HL-60 (cell line): ENCODE results near the gene COG4.

Experiments
- DNase-seq, 2 experiments: peaks; one replicate each; pipeline ENCODE4 v3.0.0-alpha.2; 2010 to 2020; ENCODE audit warnings: low read depth in 1 of 2, low spot score in 1 of 2
- H3K27ac ChIP-seq: fragments of 250-450 bp; sonication (Bioruptor Pico); replicated peaks from 2 replicates; pipeline ENCODE4 v1.5.1; 2020; ENCODE audit warnings: mild to moderate bottlenecking, moderate library complexity
- H3K27me3 ChIP-seq: fragments of 250-450 bp; sonication (Bioruptor Pico); 2 replicates; pipeline ENCODE4 v1.5.1; 2021; ENCODE audit warnings: mild to moderate bottlenecking, moderate library complexity; ENCODE audit not compliant: insufficient read depth, poor library complexity, severe bottlenecking
- H3K4me3 ChIP-seq: replicated peaks from 2 replicates; pipeline ENCODE4 v1.5.1; 2011; ENCODE audit warnings: mild to moderate bottlenecking, control low read depth, low read length; ENCODE audit not compliant: insufficient read depth
- CTCF ChIP-seq: IDR thresholded peaks from one replicate; pipeline ENCODE4 v1.5.1; 2011; ENCODE audit warnings: low read length, control low read depth, inconsistent platforms; ENCODE audit not compliant: insufficient read depth
- GABPA ChIP-seq: IDR thresholded peaks from 2 replicates; pipeline ENCODE4 v1.6.1; 2012; ENCODE audit warnings: low read depth
- POLR2AphosphoS5 ChIP-seq: IDR thresholded peaks from 2 replicates; pipeline ENCODE4 v1.6.1; 2012; ENCODE audit warnings: low read depth
- SPI1 ChIP-seq: IDR thresholded peaks from 2 replicates; pipeline ENCODE4 v1.6.1; 2012; ENCODE audit warnings: low read depth, mild to moderate bottlenecking, borderline replicate concordance
- TF ChIP-seq, protein P1 (sequence below): IDR thresholded peaks from 2 replicates; pipeline ENCODE4 v1.6.1; 2012; ENCODE audit warnings: low read depth; ENCODE audit not compliant: insufficient replicate concordance

COG4 gene

DNA sequence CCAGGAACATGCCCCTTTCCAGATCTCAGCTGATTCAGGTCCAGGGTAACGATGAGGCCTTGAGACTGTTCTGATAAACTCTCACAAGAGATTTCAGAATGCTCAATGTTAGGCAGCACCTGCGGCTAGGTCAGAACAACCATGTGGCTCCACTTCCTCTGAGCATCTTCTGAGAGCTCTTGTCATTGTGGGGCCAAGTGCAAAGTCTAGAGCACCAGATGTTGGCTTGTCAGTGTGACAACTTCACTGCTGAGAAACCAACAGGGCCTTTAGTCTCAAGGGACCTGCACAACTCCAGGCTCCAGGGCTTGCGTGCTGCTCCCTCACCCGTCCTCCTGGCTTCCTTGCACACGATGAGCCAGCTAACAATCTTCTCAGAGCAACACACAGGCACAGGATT is 39.9 kb downstream of the COG4 start:
- Histone ChIP-seq H3K27ac (no peak overlapping the region), H3K27me3 (no peaks in the 10 kb centered on the region), H3K4me3 (no peak overlapping the region)
- DNase-seq = no peak
- TF ChIP-seq POLR2AphosphoS5 = no peak
- no peak for TF ChIP-seq SPI1
- TF ChIP-seq, protein P1, sequence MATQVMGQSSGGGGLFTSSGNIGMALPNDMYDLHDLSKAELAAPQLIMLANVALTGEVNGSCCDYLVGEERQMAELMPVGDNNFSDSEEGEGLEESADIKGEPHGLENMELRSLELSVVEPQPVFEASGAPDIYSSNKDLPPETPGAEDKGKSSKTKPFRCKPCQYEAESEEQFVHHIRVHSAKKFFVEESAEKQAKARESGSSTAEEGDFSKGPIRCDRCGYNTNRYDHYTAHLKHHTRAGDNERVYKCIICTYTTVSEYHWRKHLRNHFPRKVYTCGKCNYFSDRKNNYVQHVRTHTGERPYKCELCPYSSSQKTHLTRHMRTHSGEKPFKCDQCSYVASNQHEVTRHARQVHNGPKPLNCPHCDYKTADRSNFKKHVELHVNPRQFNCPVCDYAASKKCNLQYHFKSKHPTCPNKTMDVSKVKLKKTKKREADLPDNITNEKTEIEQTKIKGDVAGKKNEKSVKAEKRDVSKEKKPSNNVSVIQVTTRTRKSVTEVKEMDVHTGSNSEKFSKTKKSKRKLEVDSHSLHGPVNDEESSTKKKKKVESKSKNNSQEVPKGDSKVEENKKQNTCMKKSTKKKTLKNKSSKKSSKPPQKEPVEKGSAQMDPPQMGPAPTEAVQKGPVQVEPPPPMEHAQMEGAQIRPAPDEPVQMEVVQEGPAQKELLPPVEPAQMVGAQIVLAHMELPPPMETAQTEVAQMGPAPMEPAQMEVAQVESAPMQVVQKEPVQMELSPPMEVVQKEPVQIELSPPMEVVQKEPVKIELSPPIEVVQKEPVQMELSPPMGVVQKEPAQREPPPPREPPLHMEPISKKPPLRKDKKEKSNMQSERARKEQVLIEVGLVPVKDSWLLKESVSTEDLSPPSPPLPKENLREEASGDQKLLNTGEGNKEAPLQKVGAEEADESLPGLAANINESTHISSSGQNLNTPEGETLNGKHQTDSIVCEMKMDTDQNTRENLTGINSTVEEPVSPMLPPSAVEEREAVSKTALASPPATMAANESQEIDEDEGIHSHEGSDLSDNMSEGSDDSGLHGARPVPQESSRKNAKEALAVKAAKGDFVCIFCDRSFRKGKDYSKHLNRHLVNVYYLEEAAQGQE = no peak
- no peak for TF ChIP-seq GABPA
- no peak for TF ChIP-seq CTCF

- H3K4me3 ChIP-seq = no peak overlapping the region
- DNase-seq = no peak
- no peak overlapping the region for H3K27ac ChIP-seq
- no peaks in the 10 kb centered on the region for H3K27me3 ChIP-seq
- TF ChIP-seq CTCF = no peak
- TF ChIP-seq SPI1 = no peak
- TF ChIP-seq, protein P1 = no peak
- no peak for TF ChIP-seq POLR2AphosphoS5
- TF ChIP-seq GABPA = no peak
Observed at GRCh38 chr16:70482624-70483023, 40.7 kb downstream of the COG4 start.

- Histone ChIP-seq H3K4me3 (no peak overlapping the region), H3K27ac (no peak overlapping the region), H3K27me3 (no peaks in the 10 kb centered on the region)
- TF ChIP-seq, protein P1 = no peak
- no peak for TF ChIP-seq SPI1
- TF ChIP-seq GABPA = no peak
- TF ChIP-seq CTCF = no peak
- TF ChIP-seq POLR2AphosphoS5 = no peak
- DNase-seq = no peak
Observed at GRCh38 chr16:70481929-70482536, 41.3 kb downstream of the COG4 start.
